Keratinocyte (primary cell): ENCODE data around the gene PRKCE. TPM values are rescaled to one million over a fixed set of nuclear protein-coding genes. Genes with fewer than 3 reads are reported as not detected.

ENCODE experiments used
- DNase-seq: peaks from one replicate; pipeline ENCODE4 v3.0.0-alpha.2; 2011; ENCODE audit warnings: low read depth, missing footprints, low spot score
- FAIRE-seq: peaks from 2 replicates; lab custom pipeline; 2011; peaks lifted over from hg19 to GRCh38; lab: Jason Lieb, UNC
- H2AFZ ChIP-seq: 2 replicates; pipeline ENCODE4 v1.6.0; 2012; ENCODE audit warnings: low read length, control low read depth, inconsistent platforms; ENCODE audit not compliant: control insufficient read depth
- H3K27ac ChIP-seq: 2 replicates; pipeline ENCODE4 v1.5.1; 2011; ENCODE audit warnings: low read length; ENCODE audit not compliant: control insufficient read depth, insufficient read depth
- H3K27me3 ChIP-seq: 3 replicates; pipeline ENCODE4 v1.6.0; 2011; ENCODE audit warnings: low read length; ENCODE audit not compliant: control insufficient read depth, insufficient read depth; ENCODE audit errors: extremely low read depth
- H3K36me3 ChIP-seq, 2 experiments: 2 replicates in 1 of 2; 3 replicates in 1 of 2; pipeline ENCODE4 v1.5.1; 2011; ENCODE audit warnings: low read length in 2 of 2, mild to moderate bottlenecking in 1 of 2; ENCODE audit not compliant: control insufficient read depth in 2 of 2, insufficient read depth in 2 of 2; ENCODE audit errors: extremely low read depth in 1 of 2
- H3K4me1 ChIP-seq: 3 replicates; pipeline ENCODE4 v1.5.1; 2011; ENCODE audit warnings: low read length; ENCODE audit not compliant: control insufficient read depth, insufficient read depth; ENCODE audit errors: extremely low read depth
- H3K4me2 ChIP-seq: 3 replicates; pipeline ENCODE4 v1.6.0; 2011; ENCODE audit warnings: low read depth, low read length; ENCODE audit not compliant: control insufficient read depth, insufficient read depth; ENCODE audit errors: extremely low read depth
- H3K4me3 ChIP-seq, 3 experiments: fragments of 200-600 bp in 1 of 3; sonication (generic) in 1 of 3; 2 replicates in 2 of 3; 3 replicates in 1 of 3; pipeline ENCODE4 v1.5.1; 2011 to 2016; ENCODE audit warnings: low read length in 3 of 3, mild to moderate bottlenecking in 3 of 3, control low read depth in 2 of 3, inconsistent platforms in 1 of 3, low read depth in 1 of 3, mixed read lengths in 1 of 3, mixed run types in 1 of 3, moderate library complexity in 1 of 3; ENCODE audit not compliant: control insufficient read depth in 2 of 3, insufficient read depth in 2 of 3; ENCODE audit errors: extremely low read depth in 1 of 3
- H3K79me2 ChIP-seq: 2 replicates; pipeline ENCODE4 v1.6.0; 2012; ENCODE audit warnings: low read length; ENCODE audit not compliant: control insufficient read depth, insufficient read depth
- H3K9ac ChIP-seq: 3 replicates; pipeline ENCODE4 v1.6.0; 2011; ENCODE audit warnings: low read length; ENCODE audit not compliant: control insufficient read depth, insufficient read depth; ENCODE audit errors: extremely low read depth
- H3K9me1 ChIP-seq: 3 replicates; pipeline ENCODE4 v1.6.0; 2011; ENCODE audit warnings: low read length; ENCODE audit not compliant: control insufficient read depth, insufficient read depth; ENCODE audit errors: extremely low read depth
- H3K9me3 ChIP-seq: 2 replicates; pipeline ENCODE4 v1.5.1; 2012; ENCODE audit warnings: low read depth, low read length; ENCODE audit not compliant: control insufficient read depth
- H4K20me1 ChIP-seq: 3 replicates; pipeline ENCODE4 v1.6.0; 2011; ENCODE audit warnings: low read length; ENCODE audit not compliant: control insufficient read depth, insufficient read depth; ENCODE audit errors: extremely low read depth
- CTCF ChIP-seq, 3 experiments: IDR thresholded peaks in 1 of 3; conservative IDR thresholded peaks in 1 of 3; optimal IDR thresholded peaks in 1 of 3; 2 replicates in 2 of 3; 3 replicates in 1 of 3; pipeline versions ENCODE3 to v1.5.1; 2011; ENCODE audit warnings: low read length in 3 of 3, mild to moderate bottlenecking in 3 of 3, moderate library complexity in 2 of 3, control low read depth in 1 of 3, inconsistent platforms in 1 of 3; ENCODE audit not compliant: insufficient read depth in 2 of 3; ENCODE audit errors: extremely low read depth in 1 of 3
- EZH2 ChIP-seq: IDR thresholded peaks from one replicate; pipeline ENCODE4 v1.6.1; 2012; ENCODE audit warnings: inconsistent platforms, mild to moderate bottlenecking, low read length, moderate library complexity
- dilution Hi-C: fragments of 300-500 bp; cut with MboI; formaldehyde crosslinking; loops from one replicate; pipeline ENCODE4 v1.7.0; 2020; ENCODE audit warnings: low sequenced_read_pairs; ENCODE audit not compliant: extremely low pct_ligation_motif_present
- polyA plus RNA-seq, 5 experiments: library from polyadenylated mRNA; depleted of rRNA in 3 of 5; stranded (reverse) in 3 of 5; stranded (forward) in 1 of 5; unstranded in 1 of 5; fragments of >200 nt; gene quantifications; 1 replicate in 1 of 5; 2 replicates in 3 of 5; 3 replicates in 1 of 5; pipeline versions ENCODE4 v1.2.1 to v1.2.3, GENCODE V29; 2011 to 2012; ENCODE audit warnings: missing spikeins in 2 of 5, low read depth in 1 of 5, low replicate concordance in 1 of 5

The PRKCE gene
- polyA plus RNA-seq, 1 donor (not counting 4 experiments of a cell fraction or from before 2014, with no cell fraction given), result 2.0 TPM

GRCh38 chr2:45680351-45680967 is 29.0 kb downstream of the PRKCE start:
- no peaks in the 10 kb centered on the region for H3K36me3 ChIP-seq
- no peak for TF ChIP-seq EZH2
- no peak for TF ChIP-seq CTCF (optimal IDR thresholded peaks at IDR 0.05 in 1 of 3, IDR thresholded peaks at IDR 0.05 in 1 of 3, conservative IDR thresholded peaks at IDR 0.05 in 1 of 3; ENCODE audit: extremely low read depth in 1 of 3, insufficient read depth in 2 of 3, low read length in 3 of 3)
- H3K4me1 ChIP-seq, result peaks cover 39% of the 10 kb centered on the region
- H3K27ac ChIP-seq, result no peak overlapping the region
- H3K79me2 ChIP-seq, result no peaks in the 10 kb centered on the region
- H2AFZ ChIP-seq, result no peak overlapping the region
- no peaks in the 10 kb centered on the region for H3K27me3 ChIP-seq
- no peaks in the 10 kb centered on the region for H3K9me3 ChIP-seq
- no peaks in the 10 kb centered on the region for H3K9me1 ChIP-seq
- no peak overlapping the region for H3K9ac ChIP-seq
- no peaks in the 10 kb centered on the region for H4K20me1 ChIP-seq
- no peak overlapping the region for H3K4me3 ChIP-seq
- H3K4me2 ChIP-seq, result no peak overlapping the region
- no peak for DNase-seq
- FAIRE-seq, result no peak
- dilution Hi-C loops, result no loop called here

GRCh38 chr2:45681675-45682074 is 30.2 kb downstream of the PRKCE start:
- TF ChIP-seq EZH2 (no peak), CTCF (optimal IDR thresholded peaks at IDR 0.05 in 1 of 3, IDR thresholded peaks at IDR 0.05 in 1 of 3, conservative IDR thresholded peaks at IDR 0.05 in 1 of 3; ENCODE audit: extremely low read depth in 1 of 3, insufficient read depth in 2 of 3, low read length in 3 of 3) (no peak)
- Histone ChIP-seq H3K4me3 (no peak overlapping the region), H3K9me1 (no peaks in the 10 kb centered on the region), H3K27ac (no peak overlapping the region), H3K36me3 (no peaks in the 10 kb centered on the region), H3K4me2 (peak overlapping the region; percentile 66), H3K9ac (no peak overlapping the region), H3K79me2 (no peaks in the 10 kb centered on the region), H3K27me3 (no peaks in the 10 kb centered on the region), H2AFZ (no peak overlapping the region), H3K4me1 (peaks cover 34% of the 10 kb centered on the region), H4K20me1 (no peaks in the 10 kb centered on the region), H3K9me3 (no peaks in the 10 kb centered on the region)
- dilution Hi-C loops, result no loop called here
- DNase-seq, result no peak
- FAIRE-seq, result peak; percentile 84
